ENCODE results near the gene AGRN. TPM values are rescaled to one million over a fixed set of nuclear protein-coding genes. Genes with fewer than 3 reads are reported as not detected.
A peak's percentile ranks its signal among the peaks of the same experiment; 100 is the strongest.

AGRN gene
- total RNA-seq, 1 donor: 95.9 TPM

DNA sequence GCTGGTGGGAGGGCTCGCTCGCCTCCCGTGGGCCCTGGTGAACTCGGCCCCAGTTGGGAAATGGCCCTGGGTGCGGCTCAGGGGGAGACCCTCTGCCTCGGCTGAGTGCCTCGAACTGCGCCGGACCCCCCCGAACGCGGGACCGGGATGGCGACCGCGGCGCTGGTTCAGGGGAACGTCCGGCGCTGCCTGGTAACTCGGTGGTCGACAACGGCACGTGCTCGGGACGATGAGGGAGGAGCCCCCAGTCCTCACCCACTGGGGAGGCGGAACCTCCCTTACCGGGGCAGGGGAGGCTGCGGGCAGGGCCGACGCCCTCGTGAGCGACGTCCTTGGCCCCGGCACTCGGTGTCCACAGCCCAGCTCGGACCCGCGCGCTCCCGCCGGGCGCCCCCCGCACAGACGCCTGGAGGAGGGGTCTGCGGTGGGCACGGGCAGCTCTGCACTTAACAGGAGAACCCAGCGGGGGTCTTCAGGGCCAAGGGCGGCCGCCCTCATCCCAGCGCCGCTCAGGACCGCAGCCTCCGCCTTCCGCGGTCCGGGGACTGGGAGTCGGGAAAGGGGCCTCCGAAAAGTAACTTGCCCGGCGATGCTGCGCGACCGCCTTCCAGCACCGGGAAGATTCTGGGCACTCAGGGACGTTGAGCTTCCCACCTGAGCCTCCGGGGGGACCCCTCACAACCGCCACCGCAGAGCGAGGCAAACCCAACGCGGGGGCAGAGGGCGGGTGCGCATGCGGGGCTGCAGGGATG, 21.8 kb upstream of the AGRN start:
- H3K4me3 ChIP-seq (ENCODE audit: low read depth, low read length): peak overlapping the region; percentile 25
- TF ChIP-seq, protein P1, sequence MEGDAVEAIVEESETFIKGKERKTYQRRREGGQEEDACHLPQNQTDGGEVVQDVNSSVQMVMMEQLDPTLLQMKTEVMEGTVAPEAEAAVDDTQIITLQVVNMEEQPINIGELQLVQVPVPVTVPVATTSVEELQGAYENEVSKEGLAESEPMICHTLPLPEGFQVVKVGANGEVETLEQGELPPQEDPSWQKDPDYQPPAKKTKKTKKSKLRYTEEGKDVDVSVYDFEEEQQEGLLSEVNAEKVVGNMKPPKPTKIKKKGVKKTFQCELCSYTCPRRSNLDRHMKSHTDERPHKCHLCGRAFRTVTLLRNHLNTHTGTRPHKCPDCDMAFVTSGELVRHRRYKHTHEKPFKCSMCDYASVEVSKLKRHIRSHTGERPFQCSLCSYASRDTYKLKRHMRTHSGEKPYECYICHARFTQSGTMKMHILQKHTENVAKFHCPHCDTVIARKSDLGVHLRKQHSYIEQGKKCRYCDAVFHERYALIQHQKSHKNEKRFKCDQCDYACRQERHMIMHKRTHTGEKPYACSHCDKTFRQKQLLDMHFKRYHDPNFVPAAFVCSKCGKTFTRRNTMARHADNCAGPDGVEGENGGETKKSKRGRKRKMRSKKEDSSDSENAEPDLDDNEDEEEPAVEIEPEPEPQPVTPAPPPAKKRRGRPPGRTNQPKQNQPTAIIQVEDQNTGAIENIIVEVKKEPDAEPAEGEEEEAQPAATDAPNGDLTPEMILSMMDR (IDR thresholded peaks at IDR 0.05; ENCODE audit: insufficient read depth, low read depth, low read length): no peak
- no peak for DNase-seq (ENCODE audit: low read depth)

DNA sequence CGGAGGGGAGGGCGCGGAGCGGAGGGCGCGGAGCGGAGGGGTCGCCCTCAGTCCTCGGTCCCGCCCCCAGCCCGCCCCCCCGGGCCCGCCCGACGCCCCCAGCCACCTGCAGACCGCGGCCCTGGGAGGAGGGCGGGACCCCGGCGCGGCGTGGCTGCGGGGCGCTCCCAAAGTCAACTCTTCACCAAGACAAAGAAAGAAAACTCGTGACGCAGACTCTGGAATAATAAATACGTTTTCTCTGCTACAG, 21.2 kb upstream of the AGRN start:
- DNase-seq (ENCODE audit: low read depth): no peak
- peak overlapping the region; percentile 58 for H3K4me3 ChIP-seq (ENCODE audit: low read depth, low read length)

DNA sequence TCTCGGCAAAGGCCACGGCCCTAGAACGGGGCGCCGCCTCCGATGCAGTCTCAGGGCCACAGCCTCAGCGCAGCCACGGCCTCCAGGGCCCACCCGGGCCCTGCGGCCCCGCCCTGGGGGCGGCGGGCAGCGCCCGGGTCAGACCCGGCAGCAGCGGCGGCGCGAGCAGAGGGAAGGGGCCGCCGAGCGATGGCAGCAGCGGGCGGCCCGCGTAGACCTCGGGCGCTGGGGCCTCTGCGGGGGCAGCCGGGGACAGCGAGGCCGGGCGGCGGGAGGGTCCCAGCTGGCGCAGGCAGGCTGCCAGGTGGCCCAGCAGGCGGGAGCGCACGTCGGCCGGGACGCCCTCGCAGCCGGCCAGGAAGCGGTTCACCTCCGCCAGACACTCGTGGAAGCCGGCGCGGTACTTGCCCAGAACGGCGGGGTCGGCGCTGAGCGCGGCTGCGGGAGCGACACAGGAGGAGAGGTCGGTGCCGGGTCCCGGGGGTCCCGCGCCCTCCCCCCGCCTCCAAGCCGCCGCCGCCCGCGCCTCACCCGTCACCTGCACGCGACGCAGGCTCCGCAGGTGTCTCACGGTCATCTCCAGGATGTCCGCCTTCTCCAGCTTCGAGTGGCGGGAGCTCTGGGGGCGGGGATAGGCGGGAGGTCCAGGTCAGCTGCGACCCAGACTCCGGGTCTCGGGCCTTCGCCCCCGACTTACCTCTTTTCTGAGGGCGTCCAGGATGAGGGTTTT, 20.8 kb upstream of the AGRN start:
- DNase-seq (ENCODE audit: low read depth): no peak

More for the DNA sequence above, 21.2 kb upstream of the AGRN start:
- TF ChIP-seq, protein P1 (IDR thresholded peaks at IDR 0.05; ENCODE audit: insufficient read depth, low read depth, low read length): no peak

DNA sequence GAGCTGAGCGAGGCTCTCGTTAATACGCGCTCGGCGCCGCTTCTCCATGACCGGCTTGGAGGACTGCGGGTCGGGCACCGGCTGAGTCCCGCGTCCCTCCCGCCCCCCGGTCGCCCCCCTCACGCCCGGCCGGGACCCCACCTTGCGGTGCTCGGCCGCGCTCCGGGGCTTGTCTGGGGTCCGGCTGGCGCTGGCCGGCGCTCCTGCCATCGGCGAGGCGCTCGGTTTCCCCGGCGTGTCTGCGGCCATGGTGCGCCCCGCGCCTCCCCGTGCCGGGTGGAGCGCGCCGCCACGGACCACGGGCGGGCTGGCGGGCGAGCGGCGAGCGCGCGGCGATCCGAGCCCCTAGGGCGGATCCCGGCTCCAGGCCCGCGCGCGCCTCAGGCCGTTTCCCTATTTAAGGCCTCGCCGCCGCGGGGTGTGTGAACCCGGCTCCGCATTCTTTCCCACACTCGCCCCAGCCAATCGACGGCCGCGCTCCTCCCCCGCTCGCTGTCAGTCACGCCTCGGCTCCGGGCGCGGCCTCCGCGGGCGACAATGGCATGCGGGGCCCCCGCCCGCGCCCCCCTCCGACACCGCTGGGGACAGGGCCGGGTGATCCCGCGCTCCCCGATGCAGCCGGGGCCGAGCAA, 20.1 kb upstream of the AGRN start, which contains the start of gene HES4:
TSS of gene HES4 (minus strand) at position 373 of the 632 bp plus-strand sequence. CDS start at position 249, 124 bp downstream.
- TF ChIP-seq, protein P1 (IDR thresholded peaks at IDR 0.05; ENCODE audit: insufficient read depth, low read depth, low read length): no peak
- peak within 1 kb of the TSS; percentile 73 for H3K4me3 ChIP-seq (ENCODE audit: low read depth, low read length)
- DNase-seq (ENCODE audit: low read depth): peak; percentile 95

More for the DNA sequence above, 20.8 kb upstream of the AGRN start:
- TF ChIP-seq, protein P1 (IDR thresholded peaks at IDR 0.05; ENCODE audit: insufficient read depth, low read depth, low read length): peak; percentile 5
- peak overlapping the region; percentile 58 for H3K4me3 ChIP-seq (ENCODE audit: low read depth, low read length)

DNA sequence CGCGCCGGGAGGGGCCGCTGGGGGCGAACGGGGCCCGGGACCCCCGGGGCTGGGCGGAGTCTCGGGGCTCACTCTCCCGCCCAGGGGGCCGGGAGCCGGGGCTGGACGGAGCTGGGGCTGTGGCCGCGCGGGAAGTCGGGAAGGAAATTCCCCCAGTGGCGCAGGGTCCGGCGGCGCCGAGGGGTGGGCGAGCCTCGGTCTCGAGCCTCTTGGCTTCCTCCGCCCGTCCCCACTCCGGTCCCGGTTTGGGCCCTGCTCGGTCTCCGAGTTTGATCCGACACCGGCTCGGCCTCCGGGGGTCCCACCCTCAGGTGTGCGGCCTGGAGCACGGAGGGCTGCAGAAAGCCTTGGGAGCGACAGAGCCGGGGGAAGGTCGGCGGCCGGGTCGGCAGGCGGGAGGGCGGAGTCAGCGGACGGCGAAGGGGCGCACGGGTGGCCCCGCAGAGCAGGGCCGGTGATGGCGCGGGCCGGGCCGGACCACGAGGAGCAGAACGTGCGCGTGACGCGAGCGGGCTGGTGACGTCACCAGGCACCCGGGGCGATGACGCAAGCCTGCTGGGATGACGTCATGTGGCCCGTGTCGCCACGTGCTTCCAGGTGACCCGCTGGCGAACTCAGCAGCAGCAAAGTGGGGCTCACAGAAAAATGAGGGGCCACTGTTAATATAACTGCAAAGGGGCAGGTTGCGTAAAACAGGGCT, 19.4 kb upstream of the AGRN start:
- DNase-seq (ENCODE audit: low read depth): peak; percentile 92
- TF ChIP-seq, protein P1 (IDR thresholded peaks at IDR 0.05; ENCODE audit: insufficient read depth, low read depth, low read length): no peak
- H3K4me3 ChIP-seq (ENCODE audit: low read depth, low read length): peak overlapping the region; percentile 73

DNA sequence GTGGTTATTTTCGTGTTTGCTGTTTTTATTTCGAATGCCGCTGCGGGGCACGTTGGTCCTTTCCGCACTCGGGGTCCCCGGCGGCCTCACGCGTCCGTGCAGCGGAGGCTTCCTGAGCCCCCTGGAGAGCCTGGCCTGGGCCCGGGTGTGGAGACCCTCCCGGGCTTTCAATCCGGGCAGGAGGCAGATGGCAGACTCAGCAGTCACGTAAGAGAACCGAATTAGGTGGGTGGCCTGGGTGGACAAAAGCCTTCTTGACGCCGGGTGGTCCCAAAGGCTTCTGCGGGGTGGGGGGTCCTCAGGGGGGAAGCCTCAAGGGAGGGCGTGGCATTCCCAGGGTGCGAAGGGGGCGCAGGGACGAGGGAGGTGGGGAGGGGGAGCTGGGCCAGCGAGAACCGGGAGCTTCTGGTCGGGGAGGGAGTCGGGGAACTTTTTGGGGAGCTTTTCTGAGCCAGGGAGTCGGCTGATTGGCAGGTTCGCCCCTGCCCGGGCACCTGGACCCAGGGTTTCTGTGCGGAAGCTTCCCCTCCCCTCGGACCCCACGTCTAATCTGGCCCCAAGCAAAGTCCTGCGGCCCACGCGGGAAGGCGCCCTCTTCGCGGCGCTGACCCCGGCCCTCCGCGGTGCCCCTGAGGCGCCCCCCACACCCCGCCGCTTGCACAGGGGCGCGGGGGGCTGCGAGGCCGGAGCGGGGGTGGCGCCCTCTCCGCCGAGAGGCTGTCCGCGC, 18.7 kb upstream of the AGRN start:
- peak overlapping the region; percentile 73 for H3K4me3 ChIP-seq (ENCODE audit: low read depth, low read length)
- no peak for DNase-seq (ENCODE audit: low read depth)
- TF ChIP-seq, protein P1 (IDR thresholded peaks at IDR 0.05; ENCODE audit: insufficient read depth, low read depth, low read length): no peak

Data from fibroblast of villous mesenchyme (primary cell).